CD14-positive monocyte (primary cell): ENCODE measurements around the gene COL20A1. TPM values are rescaled to one million over a fixed set of nuclear protein-coding genes. Genes with fewer than 3 reads are reported as not detected.

Experiments
- DNase-seq, 3 donors: peaks; one replicate each; pipeline ENCODE4 v3.0.0-alpha.2; 2011 to 2022
- H2AFZ ChIP-seq: 2 replicates; pipeline ENCODE4 v1.6.0; 2012; ENCODE audit warnings: mild to moderate bottlenecking, low read depth, low read length, inconsistent platforms; ENCODE audit not compliant: insufficient read depth, poor library complexity, severe bottlenecking
- H3K27ac ChIP-seq, 2 donors: 1 replicate in 1 of 2; 2 replicates in 1 of 2; pipeline ENCODE4 v1.5.1; 2012 to 2013; ENCODE audit warnings: low read length in 2 of 2, control low read depth in 1 of 2, inconsistent platforms in 1 of 2, low read depth in 1 of 2, mild to moderate bottlenecking in 1 of 2
- H3K27me3 ChIP-seq, 2 donors: one replicate each; pipeline versions ENCODE4 v1.6.0 to v1.6.1; 2011 to 2013; ENCODE audit warnings: low read length in 2 of 2; ENCODE audit not compliant: control insufficient read depth in 2 of 2, insufficient read depth in 2 of 2
- H3K36me3 ChIP-seq, 2 donors: replicated peaks in 1 of 2; 1 replicate in 1 of 2; 2 replicates in 1 of 2; pipeline versions ENCODE4 v1.5.1 to v1.6.1; 2012 to 2013; ENCODE audit warnings: low read length in 2 of 2, control low read depth in 1 of 2, inconsistent platforms in 1 of 2, mild to moderate bottlenecking in 1 of 2; ENCODE audit not compliant: insufficient read depth in 2 of 2, control insufficient read depth in 1 of 2
- H3K4me1 ChIP-seq, 2 donors: 1 replicate in 1 of 2; 2 replicates in 1 of 2; pipeline versions ENCODE4 v1.5.1 to v1.6.1; 2012 to 2013; ENCODE audit warnings: low read length in 2 of 2, control low read depth in 1 of 2, inconsistent platforms in 1 of 2, mild to moderate bottlenecking in 1 of 2, moderate library complexity in 1 of 2; ENCODE audit not compliant: insufficient read depth in 2 of 2, control insufficient read depth in 1 of 2
- H3K4me2 ChIP-seq: replicated peaks from 2 replicates; pipeline ENCODE3; 2012; ENCODE audit warnings: low read length, moderate library complexity, mild to moderate bottlenecking; ENCODE audit not compliant: poor library complexity, severe bottlenecking; ENCODE audit errors: extremely low read depth
- H3K4me3 ChIP-seq, 3 experiments: fragments of 200-600 bp in 1 of 3; sonication (generic) in 1 of 3; replicated peaks in 1 of 3; 1 replicate in 2 of 3; 2 replicates in 1 of 3; pipeline ENCODE4 v1.5.1; 2011 to 2013; ENCODE audit warnings: low read length in 3 of 3, mild to moderate bottlenecking in 3 of 3, control low read depth in 2 of 3, low read depth in 2 of 3, inconsistent platforms in 1 of 3, moderate library complexity in 1 of 3
- H3K79me2 ChIP-seq: 2 replicates; pipeline ENCODE4 v1.6.0; 2012; ENCODE audit warnings: mild to moderate bottlenecking, control low read depth, inconsistent platforms, low read length, moderate library complexity; ENCODE audit not compliant: insufficient read depth
- H3K9ac ChIP-seq: 2 replicates; pipeline ENCODE4 v1.6.0; 2017; ENCODE audit warnings: low read length, mild to moderate bottlenecking; ENCODE audit not compliant: insufficient read depth, poor library complexity, severe bottlenecking
- H3K9me3 ChIP-seq, 2 donors: replicated peaks in 1 of 2; 1 replicate in 1 of 2; 2 replicates in 1 of 2; pipeline versions ENCODE4 v1.5.1 to v1.6.1; 2012 to 2013; ENCODE audit warnings: low read length in 2 of 2, control low read depth in 1 of 2; ENCODE audit not compliant: control insufficient read depth in 1 of 2, insufficient read depth in 1 of 2
- H4K20me1 ChIP-seq: 2 replicates; pipeline ENCODE4 v1.6.0; 2012; ENCODE audit warnings: mild to moderate bottlenecking, low read length, control low read depth, moderate library complexity; ENCODE audit not compliant: insufficient read depth
- H3K27ac Mint-ChIP-seq, 7 donors: one replicate each; pipeline ENCODE4 v1.8.0; 2020; ENCODE audit warnings: mild to moderate bottlenecking in 7 of 7, mixed read lengths in 7 of 7, moderate library complexity in 6 of 7, inconsistent platforms in 2 of 7
- H3K27me3 Mint-ChIP-seq, 3 donors: one replicate each; pipeline ENCODE4 v1.8.0; 2021 to 2022; ENCODE audit warnings: low read depth in 3 of 3, mild to moderate bottlenecking in 3 of 3, mixed read lengths in 3 of 3, moderate library complexity in 3 of 3, inconsistent platforms in 1 of 3
- H3K36me3 Mint-ChIP-seq, 2 donors: one replicate each; pipeline ENCODE4 v1.8.0; 2020; ENCODE audit warnings: mixed read lengths in 2 of 2, inconsistent platforms in 1 of 2, mild to moderate bottlenecking in 1 of 2
- H3K4me1 Mint-ChIP-seq: one replicate; pipeline ENCODE4 v1.8.0; 2020; ENCODE audit warnings: mild to moderate bottlenecking, mixed read lengths
- H3K4me3 Mint-ChIP-seq, 2 donors: one replicate each; pipeline ENCODE4 v1.8.0; 2020; ENCODE audit warnings: mild to moderate bottlenecking in 2 of 2, mixed read lengths in 2 of 2, moderate library complexity in 1 of 2
- H3K9me3 Mint-ChIP-seq, 7 donors: one replicate each; pipeline ENCODE4 v1.8.0; 2020 to 2022; ENCODE audit warnings: mixed read lengths in 7 of 7, mild to moderate bottlenecking in 6 of 7, moderate library complexity in 6 of 7, inconsistent platforms in 2 of 7
- WGBS: methylation state at CpG from one replicate; pipeline ENCODE4 v1.1.5; 2013; ENCODE audit warnings: missing lambda C conversion rate; ENCODE audit not compliant: insufficient coverage; 5-methylcytosine and 5-hydroxymethylcytosine counted together
- intact Hi-C, 2 donors: fragments of 100-400 bp; cut with micrococcal nuclease; formaldehyde crosslinking; loops; one replicate each; pipeline versions ENCODE4 v1.15.0 to v1.15.1; 2023
- polyA plus RNA-seq, 3 donors: library from polyadenylated mRNA; depleted of rRNA in 1 of 3; unstranded in 2 of 3; stranded (reverse) in 1 of 3; fragments of 300-500 nt in 2 of 3; fragments of >200 nt in 1 of 3; fragmentation: Illumina TruSeq in 2 of 3; gene quantifications; 1 replicate in 2 of 3; 2 replicates in 1 of 3; pipeline ENCODE4 v1.2.3, GENCODE V29; 2012 to 2021
- TF ChIP-seq, protein P1 (sequence below): fragments of 200-600 bp; IDR thresholded peaks from one replicate; pipeline ENCODE4 v1.8.0; 2022; ENCODE audit warnings: antibody characterized with exemption, mild to moderate bottlenecking

The COL20A1 gene
- polyA plus RNA-seq, 3 donors: not detected

- WGBS: 93% methylated on average over 7 of the region's 8 CpGs
- H3K27me3 Mint-ChIP-seq: peaks cover 4 to 7% (median 4%) of the 10 kb centered on the region in 3 donors
- Histone ChIP-seq H3K4me3 (no peak overlapping the region), H3K9me3 (peaks cover 4 to 19% of the 10 kb centered on the region in 2 donors), H3K27ac (no peak overlapping the region), H4K20me1 (no peaks in the 10 kb centered on the region), H3K4me1 (no peaks in the 10 kb centered on the region), H3K36me3 (no peaks in the 10 kb centered on the region), H3K79me2 (no peaks in the 10 kb centered on the region), H3K27me3 (no peaks in the 10 kb centered on the region), H2AFZ (no peak overlapping the region), H3K9ac (no peak overlapping the region), H3K4me2 (no peak overlapping the region)
- intact Hi-C loops: no loop called here
- no peak overlapping the region for H3K4me3 Mint-ChIP-seq
- peaks cover 3% of the 10 kb centered on the region for H3K4me1 Mint-ChIP-seq
- TF ChIP-seq, protein P1, sequence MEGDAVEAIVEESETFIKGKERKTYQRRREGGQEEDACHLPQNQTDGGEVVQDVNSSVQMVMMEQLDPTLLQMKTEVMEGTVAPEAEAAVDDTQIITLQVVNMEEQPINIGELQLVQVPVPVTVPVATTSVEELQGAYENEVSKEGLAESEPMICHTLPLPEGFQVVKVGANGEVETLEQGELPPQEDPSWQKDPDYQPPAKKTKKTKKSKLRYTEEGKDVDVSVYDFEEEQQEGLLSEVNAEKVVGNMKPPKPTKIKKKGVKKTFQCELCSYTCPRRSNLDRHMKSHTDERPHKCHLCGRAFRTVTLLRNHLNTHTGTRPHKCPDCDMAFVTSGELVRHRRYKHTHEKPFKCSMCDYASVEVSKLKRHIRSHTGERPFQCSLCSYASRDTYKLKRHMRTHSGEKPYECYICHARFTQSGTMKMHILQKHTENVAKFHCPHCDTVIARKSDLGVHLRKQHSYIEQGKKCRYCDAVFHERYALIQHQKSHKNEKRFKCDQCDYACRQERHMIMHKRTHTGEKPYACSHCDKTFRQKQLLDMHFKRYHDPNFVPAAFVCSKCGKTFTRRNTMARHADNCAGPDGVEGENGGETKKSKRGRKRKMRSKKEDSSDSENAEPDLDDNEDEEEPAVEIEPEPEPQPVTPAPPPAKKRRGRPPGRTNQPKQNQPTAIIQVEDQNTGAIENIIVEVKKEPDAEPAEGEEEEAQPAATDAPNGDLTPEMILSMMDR: no peak
- no peak overlapping the region for H3K27ac Mint-ChIP-seq
- H3K36me3 Mint-ChIP-seq: no peaks in the 10 kb centered on the region
- H3K9me3 Mint-ChIP-seq: peaks cover 14 to 23% (median 15%) of the 10 kb centered on the region in 7 donors
- DNase-seq: no peak
Observed at GRCh38 chr20:63331741-63332400, 38.9 kb downstream of the COL20A1 start.

DNA sequence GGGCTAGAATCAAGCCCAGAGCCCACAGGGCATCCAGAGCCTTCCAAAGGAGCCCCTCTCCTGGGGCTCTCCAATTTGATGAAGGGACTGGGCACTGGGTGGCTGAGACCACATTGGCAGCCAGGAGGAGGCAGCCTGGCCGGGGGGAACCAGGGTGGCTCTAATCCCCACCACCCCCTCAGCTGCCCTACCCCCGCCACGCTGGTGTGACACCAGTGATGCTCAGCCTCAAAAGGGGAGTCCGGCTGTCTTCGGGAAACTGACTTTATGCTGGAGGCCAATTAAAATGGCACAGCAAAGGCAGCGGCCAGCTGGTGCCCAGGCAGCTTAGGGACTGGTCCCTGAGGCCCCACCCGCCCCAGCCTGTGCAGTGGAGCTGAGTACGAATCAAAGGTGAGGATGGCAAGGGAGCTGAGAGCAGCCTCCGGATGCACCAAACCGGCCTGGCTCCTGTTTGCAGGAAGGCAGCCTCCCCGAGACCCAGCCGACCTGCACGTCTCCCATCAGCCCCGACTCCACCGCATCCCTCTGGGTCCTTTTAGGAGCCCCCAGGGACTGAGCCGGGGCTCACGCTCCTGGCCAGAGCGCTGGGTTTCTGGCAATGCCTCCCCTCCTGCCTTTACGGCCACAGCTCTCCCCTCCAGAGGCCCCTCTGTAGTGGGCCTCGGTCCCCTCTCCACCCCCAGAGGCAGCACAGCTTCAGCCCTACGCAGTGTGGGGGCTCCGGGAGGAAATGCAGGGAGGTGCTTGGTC, 39.7 kb downstream of the COL20A1 start:
- Histone ChIP-seq H3K79me2 (no peaks in the 10 kb centered on the region), H3K4me1 (no peaks in the 10 kb centered on the region), H2AFZ (no peak overlapping the region), H3K27ac (no peak overlapping the region), H3K9me3 (peaks cover 0 to 15% of the 10 kb centered on the region in 2 donors), H3K4me3 (no peak overlapping the region), H3K27me3 (no peaks in the 10 kb centered on the region), H3K9ac (no peak overlapping the region), H3K4me2 (no peak overlapping the region), H4K20me1 (no peaks in the 10 kb centered on the region), H3K36me3 (no peaks in the 10 kb centered on the region)
- peaks cover 4 to 8% (median 6%) of the 10 kb centered on the region in 3 donors for H3K27me3 Mint-ChIP-seq
- TF ChIP-seq, protein P1: no peak
- no peak for DNase-seq
- peaks cover 10 to 19% (median 12%) of the 10 kb centered on the region in 7 donors for H3K9me3 Mint-ChIP-seq
- intact Hi-C loops: no loop called here
- WGBS: 94% methylated on average over 16 of the region's 22 CpGs
- H3K36me3 Mint-ChIP-seq: no peaks in the 10 kb centered on the region
- no peaks in the 10 kb centered on the region for H3K4me1 Mint-ChIP-seq
- no peak overlapping the region for H3K4me3 Mint-ChIP-seq
- H3K27ac Mint-ChIP-seq: no peak overlapping the region
